Activated naive CD8-positive, alpha-beta T cell treated with anti-CD3 and anti-CD28 coated beads for 36 hours (primary cell): ENCODE data around the gene PUM2. TPM values are rescaled to one million over a fixed set of nuclear protein-coding genes. Genes with fewer than 3 reads are reported as not detected.
"Not testable (repeated sequence)": the region's sequence is repeated elsewhere in the genome, so short reads cannot be mapped to it uniquely, and the experiment has no call there.

Experiments used
- DNase-seq: peaks from one replicate; pipeline ENCODE4 v3.0.0; 2021
- H3K27ac Mint-ChIP-seq: one replicate; pipeline ENCODE4 v1.8.0; 2022; ENCODE audit warnings: mild to moderate bottlenecking, moderate library complexity, mixed read lengths
- H3K27me3 Mint-ChIP-seq: one replicate; pipeline ENCODE4 v1.8.0; 2022; ENCODE audit warnings: mild to moderate bottlenecking, mixed read lengths
- H3K36me3 Mint-ChIP-seq: one replicate; pipeline ENCODE4 v1.8.0; 2021; ENCODE audit warnings: mild to moderate bottlenecking, mixed read lengths
- H3K4me1 Mint-ChIP-seq: one replicate; pipeline ENCODE4 v1.8.0; 2021; ENCODE audit warnings: mixed read lengths
- H3K4me3 Mint-ChIP-seq: one replicate; pipeline ENCODE4 v1.8.0; 2022; ENCODE audit warnings: mild to moderate bottlenecking, moderate library complexity, mixed read lengths
- H3K9me3 Mint-ChIP-seq: one replicate; pipeline ENCODE4 v1.8.0; 2022; ENCODE audit warnings: mixed read lengths
- total RNA-seq, 2 experiments: library from RNA; stranded (reverse); gene quantifications; one replicate each; pipeline ENCODE4 v1.2.3, GENCODE V29; 2021

The PUM2 gene
- total RNA-seq, 2 experiments from 2014 or later: 107 to 108 TPM

- Mint-ChIP-seq H3K9me3 (no peaks in the 10 kb centered on the region), H3K27ac (peak overlapping the region; percentile 72), H3K27me3 (no peaks in the 10 kb centered on the region), H3K4me1 (peaks cover 21% of the 10 kb centered on the region), H3K4me3 (no peak overlapping the region), H3K36me3 (peaks cover 28% of the 10 kb centered on the region)
- DNase-seq: peak; percentile 5
Measured at GRCh38 chr2:20299113-20299512, 51.5 kb downstream of the PUM2 start.

GRCh38 chr2:20294231-20294630 is 56.4 kb downstream of the PUM2 start:
- H3K36me3 Mint-ChIP-seq: peaks cover 32% of the 10 kb centered on the region

GRCh38 chr2:20292984-20293383 is 57.7 kb downstream of the PUM2 start:
- H3K4me3 Mint-ChIP-seq: no peak overlapping the region
- H3K9me3 Mint-ChIP-seq: no peaks in the 10 kb centered on the region
- DNase-seq: no peak
- H3K27me3 Mint-ChIP-seq: no peaks in the 10 kb centered on the region
- no peak overlapping the region for H3K27ac Mint-ChIP-seq
- peaks cover 34% of the 10 kb centered on the region for H3K36me3 Mint-ChIP-seq
- H3K4me1 Mint-ChIP-seq: peaks cover 16% of the 10 kb centered on the region

More at GRCh38 chr2:20294231-20294630, 56.4 kb downstream of the PUM2 start:
- Mint-ChIP-seq H3K4me3 (no peak overlapping the region), H3K27me3 (no peaks in the 10 kb centered on the region), H3K27ac (no peak overlapping the region), H3K9me3 (no peaks in the 10 kb centered on the region), H3K4me1 (peaks cover 24% of the 10 kb centered on the region)
- DNase-seq: no peak

- no peaks in the 10 kb centered on the region for H3K27me3 Mint-ChIP-seq
- peak overlapping the region; percentile 22 for H3K27ac Mint-ChIP-seq
- peaks cover 27% of the 10 kb centered on the region for H3K36me3 Mint-ChIP-seq
- no peak overlapping the region for H3K4me3 Mint-ChIP-seq
- no peak for DNase-seq
- peaks cover 15% of the 10 kb centered on the region for H3K4me1 Mint-ChIP-seq
- no peaks in the 10 kb centered on the region for H3K9me3 Mint-ChIP-seq
Measured at GRCh38 chr2:20291846-20292408, 58.7 kb downstream of the PUM2 start.

DNA sequence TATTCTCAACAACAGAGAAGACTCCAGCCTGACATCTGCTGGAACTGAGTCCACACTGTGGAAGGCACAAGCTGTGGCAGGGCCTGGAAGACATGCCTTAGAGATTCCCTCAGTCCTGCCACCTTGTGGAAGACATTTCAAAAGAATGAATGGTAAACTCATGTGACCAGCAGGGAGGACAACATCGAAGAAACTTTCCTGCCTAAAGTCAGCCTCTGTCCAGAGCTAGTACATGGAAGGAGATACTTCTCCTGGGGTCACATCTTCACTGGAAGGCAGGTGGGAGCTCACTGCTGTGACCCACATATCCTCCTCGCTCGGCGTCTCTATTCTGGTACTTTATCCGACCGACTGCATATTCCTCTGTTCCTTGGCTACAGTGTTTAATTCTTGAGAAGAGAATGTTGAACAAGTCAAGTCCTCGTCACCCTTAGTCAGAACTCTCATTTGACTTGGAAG is 59.5 kb downstream of the PUM2 start:
- Mint-ChIP-seq H3K27ac (peak overlapping the region; percentile 22), H3K27me3 (no peaks in the 10 kb centered on the region), H3K36me3 (peaks cover 23% of the 10 kb centered on the region), H3K9me3 (no peaks in the 10 kb centered on the region), H3K4me1 (peaks cover 13% of the 10 kb centered on the region), H3K4me3 (no peak overlapping the region)
- peak; percentile 8 for DNase-seq

GRCh38 chr2:20288642-20289340 is 61.9 kb downstream of the PUM2 start:
- DNase-seq: no peak
- peaks cover 8% of the 10 kb centered on the region for H3K4me1 Mint-ChIP-seq
- no peaks in the 10 kb centered on the region for H3K27me3 Mint-ChIP-seq
- H3K36me3 Mint-ChIP-seq: peaks cover 20% of the 10 kb centered on the region
- no peak overlapping the region for H3K4me3 Mint-ChIP-seq
- H3K27ac Mint-ChIP-seq: peak overlapping the region; percentile 17
- H3K9me3 Mint-ChIP-seq: no peaks in the 10 kb centered on the region

DNA sequence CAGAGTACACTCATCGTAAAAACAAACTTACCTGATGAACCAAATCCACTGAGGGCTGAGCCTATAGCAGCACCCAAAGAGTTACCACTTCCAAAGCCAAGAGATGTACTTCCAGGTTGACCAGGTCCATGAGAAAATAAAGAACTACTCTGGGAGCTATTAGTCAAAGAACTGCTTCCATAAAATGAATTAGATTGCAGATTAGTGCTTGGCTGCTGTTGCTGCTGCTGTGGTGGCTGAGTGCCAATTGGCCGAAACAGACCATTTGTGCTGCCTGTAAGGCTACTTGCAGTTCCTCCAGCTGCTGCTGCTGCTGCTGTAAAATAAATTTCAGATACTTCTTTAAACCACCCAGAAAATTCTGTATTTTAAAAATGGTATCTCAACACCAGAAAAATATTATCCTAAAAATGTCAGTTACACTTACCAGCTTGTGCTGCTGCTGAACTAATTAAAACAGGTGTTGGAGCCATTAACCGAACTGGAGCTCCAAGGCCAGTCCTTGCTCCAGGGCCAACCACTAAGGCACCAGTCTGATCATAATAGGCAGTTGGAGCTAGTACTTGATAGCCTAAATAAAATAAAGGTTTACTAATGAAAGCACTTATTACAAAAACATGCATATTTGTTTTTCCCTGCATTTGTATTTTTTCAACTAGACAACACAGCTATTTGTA is 67.6 kb downstream of the PUM2 start:
- Mint-ChIP-seq H3K27me3 (no peaks in the 10 kb centered on the region), H3K9me3 (no peaks in the 10 kb centered on the region), H3K4me3 (no peak overlapping the region), H3K36me3 (peaks cover 13% of the 10 kb centered on the region), H3K27ac (no peak overlapping the region), H3K4me1 (peaks cover 8% of the 10 kb centered on the region)
- DNase-seq: no peak

DNA sequence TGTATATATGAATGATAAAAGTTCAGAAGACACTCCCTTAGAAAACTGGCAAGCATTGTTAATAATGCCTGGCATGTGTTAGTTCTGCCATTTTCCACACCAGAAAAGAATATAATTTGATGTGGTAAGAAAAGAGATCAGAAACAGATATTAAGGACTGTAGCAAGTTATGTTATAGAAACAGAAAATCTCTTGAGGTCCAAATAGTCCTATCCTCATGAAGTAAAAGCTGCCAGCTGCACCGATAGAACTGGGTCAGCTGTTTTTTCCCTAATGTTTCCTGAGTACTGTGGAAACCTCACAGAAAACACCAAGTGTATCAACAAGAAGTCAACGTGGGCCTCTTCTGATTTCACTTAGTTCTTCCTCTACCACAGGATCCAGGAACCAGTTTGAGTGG is 68.8 kb downstream of the PUM2 start:
- no peak overlapping the region for H3K4me3 Mint-ChIP-seq
- no peaks in the 10 kb centered on the region for H3K27me3 Mint-ChIP-seq
- H3K36me3 Mint-ChIP-seq: peaks cover 13% of the 10 kb centered on the region
- DNase-seq: no peak
- peaks cover 14% of the 10 kb centered on the region for H3K4me1 Mint-ChIP-seq
- no peak overlapping the region for H3K27ac Mint-ChIP-seq
- H3K9me3 Mint-ChIP-seq: no peaks in the 10 kb centered on the region

DNA sequence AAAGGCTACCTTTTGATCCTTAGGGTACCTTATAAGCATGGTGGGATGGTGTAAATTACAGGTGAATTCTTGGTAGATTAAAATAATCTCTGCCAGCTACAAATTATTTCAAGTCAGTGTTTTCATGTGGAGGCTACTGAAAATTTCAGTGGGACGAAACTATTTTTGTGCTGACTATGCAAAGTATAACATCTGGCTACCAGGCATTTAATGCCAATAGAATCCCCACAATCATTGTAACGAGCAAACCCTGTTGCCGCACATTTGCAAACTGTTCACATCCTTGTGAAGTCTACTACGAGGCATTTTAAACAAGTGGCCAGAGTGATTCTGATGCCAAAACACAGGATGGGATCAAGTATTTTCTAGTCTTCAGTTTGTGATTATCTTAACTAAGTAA is 77.6 kb downstream of the PUM2 start:
- H3K27me3 Mint-ChIP-seq: no peaks in the 10 kb centered on the region
- peaks cover 15% of the 10 kb centered on the region for H3K36me3 Mint-ChIP-seq
- H3K27ac Mint-ChIP-seq: no peak overlapping the region
- DNase-seq: no peak
- H3K4me1 Mint-ChIP-seq: peaks cover 10% of the 10 kb centered on the region
- H3K9me3 Mint-ChIP-seq: no peaks in the 10 kb centered on the region
- no peak overlapping the region for H3K4me3 Mint-ChIP-seq

GRCh38 chr2:20268317-20268716 is 82.3 kb downstream of the PUM2 start:
- not testable (repeated sequence) for H3K4me1 Mint-ChIP-seq, H3K27me3 Mint-ChIP-seq, H3K4me3 Mint-ChIP-seq, H3K27ac Mint-ChIP-seq, DNase-seq, H3K9me3 Mint-ChIP-seq
- peaks cover 30% of the 10 kb centered on the region for H3K36me3 Mint-ChIP-seq

DNA sequence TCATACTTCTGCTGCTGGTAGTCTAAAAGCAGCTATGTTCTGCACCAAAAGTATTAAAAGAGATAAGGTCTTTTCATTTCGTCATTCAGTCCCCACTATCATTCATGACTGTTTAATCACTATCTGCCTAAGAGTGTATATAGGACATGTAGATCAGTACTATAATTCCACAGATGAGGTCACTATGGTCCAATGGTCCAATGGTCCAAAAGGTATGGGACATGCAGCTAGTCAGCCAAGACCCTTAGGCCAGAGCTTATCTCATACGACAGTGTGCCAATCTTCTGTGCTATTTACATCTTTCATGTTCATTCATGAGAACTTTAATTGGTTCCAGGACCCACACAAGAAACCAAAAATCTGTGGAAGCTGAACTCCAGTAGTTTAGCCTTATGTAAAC is 83.1 kb downstream of the PUM2 start:
- peaks cover 32% of the 10 kb centered on the region for H3K36me3 Mint-ChIP-seq
- H3K4me3 Mint-ChIP-seq: no peak overlapping the region

GRCh38 chr2:20264629-20265028 is 86.0 kb downstream of the PUM2 start:
- Mint-ChIP-seq H3K27ac (peak overlapping the region; percentile 51), H3K4me1 (peaks cover 3% of the 10 kb centered on the region), H3K36me3 (peaks cover 24% of the 10 kb centered on the region), H3K4me3 (no peak overlapping the region), H3K9me3 (no peaks in the 10 kb centered on the region), H3K27me3 (no peaks in the 10 kb centered on the region)
- no peak for DNase-seq

More for the DNA sequence above, 83.1 kb downstream of the PUM2 start:
- H3K27me3 Mint-ChIP-seq: no peaks in the 10 kb centered on the region
- DNase-seq: no peak
- H3K27ac Mint-ChIP-seq: no peak overlapping the region
- peaks cover 2% of the 10 kb centered on the region for H3K4me1 Mint-ChIP-seq
- no peaks in the 10 kb centered on the region for H3K9me3 Mint-ChIP-seq

DNA sequence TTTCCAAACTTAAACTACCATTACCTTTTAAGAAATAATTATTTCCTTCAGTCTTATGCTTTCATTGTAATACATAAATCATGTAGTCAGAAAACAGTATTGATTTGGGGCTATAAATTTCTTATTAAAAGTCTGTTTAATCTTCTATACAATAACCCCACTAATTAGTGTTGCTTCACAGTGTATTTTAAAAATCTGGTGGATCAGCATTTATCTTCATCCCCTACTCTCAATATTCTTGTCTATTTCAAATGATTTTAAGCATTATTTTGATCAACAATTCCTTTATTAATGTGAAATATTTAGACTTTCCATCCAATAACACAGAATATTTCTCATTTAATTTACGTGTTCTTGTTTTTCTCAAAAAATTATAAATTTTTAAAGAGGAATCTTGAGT is 93.2 kb downstream of the PUM2 start:
- Mint-ChIP-seq H3K4me1 (peaks cover 3% of the 10 kb centered on the region), H3K27ac (no peak overlapping the region), H3K4me3 (no peak overlapping the region), H3K36me3 (peaks cover 10% of the 10 kb centered on the region), H3K27me3 (no peaks in the 10 kb centered on the region), H3K9me3 (no peaks in the 10 kb centered on the region)
- DNase-seq: no peak

DNA sequence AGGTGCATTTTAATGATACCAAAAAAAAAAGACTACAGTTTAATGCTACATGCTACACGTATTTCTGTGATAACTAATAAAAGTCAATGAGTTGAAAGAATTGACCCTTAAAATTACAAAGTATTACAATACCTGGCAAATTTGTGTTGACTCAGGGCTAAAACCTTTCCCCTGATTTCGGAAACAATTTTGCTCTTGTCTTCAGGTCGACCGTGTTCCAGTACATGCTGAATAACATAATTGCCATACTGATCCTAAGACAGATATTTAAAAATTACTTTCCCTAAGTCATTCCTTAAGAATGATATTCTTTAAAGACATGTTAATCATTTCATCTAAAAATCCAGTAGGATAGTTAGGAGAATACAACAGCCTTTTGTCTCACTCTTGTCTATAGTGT is 95.9 kb downstream of the PUM2 start:
- no peak overlapping the region for H3K27ac Mint-ChIP-seq
- H3K4me1 Mint-ChIP-seq: peaks cover 2% of the 10 kb centered on the region
- H3K4me3 Mint-ChIP-seq: no peak overlapping the region
- no peaks in the 10 kb centered on the region for H3K27me3 Mint-ChIP-seq
- DNase-seq: no peak
- H3K9me3 Mint-ChIP-seq: no peaks in the 10 kb centered on the region
- peaks cover 21% of the 10 kb centered on the region for H3K36me3 Mint-ChIP-seq

- Mint-ChIP-seq H3K9me3 (no peaks in the 10 kb centered on the region), H3K4me3 (no peak overlapping the region), H3K36me3 (peaks cover 52% of the 10 kb centered on the region), H3K27me3 (no peaks in the 10 kb centered on the region), H3K27ac (no peak overlapping the region), H3K4me1 (no peaks in the 10 kb centered on the region)
- DNase-seq: no peak
Measured at GRCh38 chr2:20250436-20250835, 100.2 kb downstream of the PUM2 start.
